A549 (cell line): ENCODE results near the gene MINDY3.

ENCODE experiments used
- CBX8 ChIP-seq: fragments of 200-600 bp; sonication (generic); IDR thresholded peaks from 2 replicates; pipeline ENCODE4 v1.6.1; 2016
- EHMT2 ChIP-seq: fragments of 200-600 bp; sonication (generic); IDR thresholded peaks from 2 replicates; pipeline ENCODE4 v1.6.1; 2016; ENCODE audit warnings: antibody characterized with exemption, low read depth, mild to moderate bottlenecking, moderate library complexity
- ESRRA ChIP-seq: fragments of 150-350 bp; IDR thresholded peaks from 2 replicates; pipeline ENCODE4 v1.6.1; 2014; ENCODE audit warnings: mild to moderate bottlenecking, low read length, borderline replicate concordance
- JUN ChIP-seq, 2 experiments: fragments of >200 bp; sonication (Bioruptor Twin); formaldehyde crosslinking; IDR thresholded peaks; 2 replicates in 1 of 2; 3 replicates in 1 of 2; pipeline ENCODE4 v1.6.1; 2016 to 2017
- SMC3 ChIP-seq: fragments of >200 bp; sonication (Bioruptor Twin); formaldehyde crosslinking; IDR thresholded peaks from 3 replicates; pipeline ENCODE4 v1.6.1; 2018; ENCODE audit warnings: inconsistent platforms
- ZSCAN20 ChIP-seq: fragments of 250-450 bp; sonication (Bioruptor Pico); IDR thresholded peaks from 2 replicates; pipeline ENCODE4 v1.8.0; 2022; ENCODE audit warnings: mild to moderate bottlenecking, moderate library complexity
- TF ChIP-seq, protein P1 (sequence below): fragments of >200 bp; sonication (Bioruptor Twin); formaldehyde crosslinking; IDR thresholded peaks from 3 replicates; pipeline ENCODE4 v1.5.1; 2016
- TF ChIP-seq, protein P2 (sequence below): fragments of 250-450 bp; sonication (Bioruptor Pico); IDR thresholded peaks from 2 replicates; pipeline ENCODE4 v1.5.0; 2021; ENCODE audit warnings: mild to moderate bottlenecking, moderate library complexity, borderline replicate concordance

DNA sequence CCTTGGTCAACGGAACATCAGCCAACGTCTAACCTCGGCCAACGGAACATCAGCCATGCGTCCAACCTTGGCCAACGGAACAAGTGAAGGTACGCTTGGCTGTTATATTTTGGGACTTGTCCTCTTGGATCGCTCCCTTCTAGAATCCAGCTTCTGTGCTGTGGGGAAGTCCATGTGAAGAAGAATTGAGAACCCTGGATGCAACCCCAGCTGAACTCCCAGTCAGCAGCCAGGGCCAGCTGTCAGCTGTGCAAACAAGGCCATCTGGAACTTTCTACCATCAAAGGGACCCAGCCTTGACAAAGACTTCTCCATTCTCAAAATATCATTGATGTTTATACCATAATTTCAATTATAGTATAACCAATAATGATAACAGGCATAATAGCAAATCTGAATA lies 97.3 kb downstream of the MINDY3 start:
- TF ChIP-seq, protein P1, sequence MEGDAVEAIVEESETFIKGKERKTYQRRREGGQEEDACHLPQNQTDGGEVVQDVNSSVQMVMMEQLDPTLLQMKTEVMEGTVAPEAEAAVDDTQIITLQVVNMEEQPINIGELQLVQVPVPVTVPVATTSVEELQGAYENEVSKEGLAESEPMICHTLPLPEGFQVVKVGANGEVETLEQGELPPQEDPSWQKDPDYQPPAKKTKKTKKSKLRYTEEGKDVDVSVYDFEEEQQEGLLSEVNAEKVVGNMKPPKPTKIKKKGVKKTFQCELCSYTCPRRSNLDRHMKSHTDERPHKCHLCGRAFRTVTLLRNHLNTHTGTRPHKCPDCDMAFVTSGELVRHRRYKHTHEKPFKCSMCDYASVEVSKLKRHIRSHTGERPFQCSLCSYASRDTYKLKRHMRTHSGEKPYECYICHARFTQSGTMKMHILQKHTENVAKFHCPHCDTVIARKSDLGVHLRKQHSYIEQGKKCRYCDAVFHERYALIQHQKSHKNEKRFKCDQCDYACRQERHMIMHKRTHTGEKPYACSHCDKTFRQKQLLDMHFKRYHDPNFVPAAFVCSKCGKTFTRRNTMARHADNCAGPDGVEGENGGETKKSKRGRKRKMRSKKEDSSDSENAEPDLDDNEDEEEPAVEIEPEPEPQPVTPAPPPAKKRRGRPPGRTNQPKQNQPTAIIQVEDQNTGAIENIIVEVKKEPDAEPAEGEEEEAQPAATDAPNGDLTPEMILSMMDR, result no peak
- TF ChIP-seq, protein P2, sequence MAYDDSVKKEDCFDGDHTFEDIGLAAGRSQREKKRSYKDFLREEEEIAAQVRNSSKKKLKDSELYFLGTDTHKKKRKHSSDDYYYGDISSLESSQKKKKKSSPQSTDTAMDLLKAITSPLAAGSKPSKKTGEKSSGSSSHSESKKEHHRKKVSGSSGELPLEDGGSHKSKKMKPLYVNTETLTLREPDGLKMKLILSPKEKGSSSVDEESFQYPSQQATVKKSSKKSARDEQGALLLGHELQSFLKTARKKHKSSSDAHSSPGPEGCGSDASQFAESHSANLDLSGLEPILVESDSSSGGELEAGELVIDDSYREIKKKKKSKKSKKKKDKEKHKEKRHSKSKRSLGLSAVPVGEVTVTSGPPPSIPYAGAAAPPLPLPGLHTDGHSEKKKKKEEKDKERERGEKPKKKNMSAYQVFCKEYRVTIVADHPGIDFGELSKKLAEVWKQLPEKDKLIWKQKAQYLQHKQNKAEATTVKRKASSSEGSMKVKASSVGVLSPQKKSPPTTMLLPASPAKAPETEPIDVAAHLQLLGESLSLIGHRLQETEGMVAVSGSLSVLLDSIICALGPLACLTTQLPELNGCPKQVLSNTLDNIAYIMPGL (CRISPR knock-in tag), result no peak
- TF ChIP-seq CBX8 (no peak), JUN (IDR thresholded peaks at IDR 0.05) (no peak), EHMT2 (no peak), ESRRA (no peak), SMC3 (no peak), ZSCAN20 (CRISPR knock-in tag) (no peak)
